T-helper 1 cell (primary cell): ENCODE results near the gene PRM1.
A peak's percentile ranks its signal among the peaks of the same experiment; 100 is the strongest.

Experiments used
- DNase-seq, 5 donors: peaks; one replicate each; pipeline ENCODE4 v3.0.0-alpha.2; 2012 to 2020
- total RNA-seq, 4 donors: gene quantifications; one replicate each; lab custom pipeline; 2026; lab: John Stamatoyannopoulos, UW

The PRM1 gene, protein sequence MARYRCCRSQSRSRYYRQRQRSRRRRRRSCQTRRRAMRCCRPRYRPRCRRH
- 0 reads per million in 4 donors for total RNA-seq

DNA sequence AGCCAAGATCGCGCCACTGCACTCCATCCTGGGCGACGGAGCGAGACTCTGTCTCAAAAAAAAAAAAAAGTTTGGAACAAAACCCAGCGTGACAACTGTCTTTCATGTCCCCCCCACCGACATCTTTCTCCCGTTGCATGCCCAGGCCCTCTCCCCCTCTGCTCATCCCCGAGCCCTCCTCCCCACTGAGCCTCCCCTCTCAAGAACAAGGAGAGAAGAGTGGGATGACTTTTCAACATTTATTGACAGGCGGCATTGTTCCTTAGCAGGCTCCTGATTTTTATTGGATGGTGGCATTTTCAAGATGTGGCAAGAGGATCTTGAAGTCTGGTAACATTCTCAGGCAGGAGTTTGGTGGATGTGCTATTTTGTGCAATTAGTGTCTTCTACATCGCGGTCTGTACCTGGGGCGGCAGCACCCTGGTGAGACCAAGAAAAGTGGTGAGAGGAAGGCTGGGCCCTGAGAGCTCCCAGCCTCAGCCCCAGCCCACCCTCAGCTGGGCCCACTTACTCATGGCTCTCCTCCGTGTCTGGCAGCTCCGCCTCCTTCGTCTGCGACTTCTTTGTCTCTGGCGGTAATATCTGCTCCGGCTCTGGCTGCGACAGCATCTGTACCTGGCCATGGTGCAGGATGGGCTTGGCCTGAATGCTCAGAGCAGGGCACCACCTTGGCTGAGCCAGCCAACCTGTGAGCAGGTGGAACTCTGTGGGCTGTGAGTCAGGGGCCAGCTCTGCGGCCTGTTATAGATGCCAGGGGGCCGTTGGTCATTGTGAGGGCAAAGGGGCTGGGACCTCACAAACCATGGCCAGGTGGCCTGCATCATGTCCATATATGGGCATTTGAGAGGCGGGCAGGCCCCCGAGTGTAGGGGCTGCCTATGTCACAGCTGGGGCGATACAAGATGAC lies at the start of gene PRM1:
PRM1 (minus strand) TSS at position 715 of the 907 bp plus-strand sequence; CDS start at position 623, 92 bp downstream.
- DNase-seq = no peak

DNA sequence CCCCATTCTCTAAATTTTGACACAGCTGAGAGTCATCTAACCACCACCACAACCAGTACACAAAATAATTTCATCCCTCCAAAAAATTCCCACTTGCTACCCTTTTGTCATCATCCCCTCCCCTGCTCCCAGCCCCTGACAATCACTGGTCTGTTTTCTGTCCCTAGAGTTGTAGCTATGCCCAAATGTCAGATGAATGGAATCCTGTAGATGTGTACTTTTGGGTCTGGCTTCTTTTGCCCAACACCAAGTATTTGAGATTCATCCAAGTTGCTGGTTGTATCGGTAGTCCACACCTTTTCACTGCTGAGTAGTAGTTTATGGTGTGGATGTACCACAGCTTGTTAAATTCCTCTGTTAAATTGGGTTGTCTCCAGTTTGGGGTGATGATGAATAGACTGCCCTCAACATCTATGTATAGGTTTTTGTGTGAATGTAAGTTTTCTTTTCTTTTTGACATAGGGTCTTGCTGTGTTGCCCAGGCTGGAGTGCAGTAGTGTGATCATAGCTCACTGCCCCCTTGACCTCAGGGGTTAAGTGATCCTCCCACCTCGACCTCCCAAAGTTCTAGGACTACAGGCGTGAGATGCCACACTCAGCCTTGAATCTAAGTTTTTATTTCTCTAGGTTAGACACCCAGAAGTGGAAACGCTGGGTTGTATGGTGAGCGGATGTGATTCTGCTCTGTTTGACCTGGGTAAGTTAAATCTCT lies 49.6 kb upstream of the PRM1 start:
- DNase-seq = no peak

DNA sequence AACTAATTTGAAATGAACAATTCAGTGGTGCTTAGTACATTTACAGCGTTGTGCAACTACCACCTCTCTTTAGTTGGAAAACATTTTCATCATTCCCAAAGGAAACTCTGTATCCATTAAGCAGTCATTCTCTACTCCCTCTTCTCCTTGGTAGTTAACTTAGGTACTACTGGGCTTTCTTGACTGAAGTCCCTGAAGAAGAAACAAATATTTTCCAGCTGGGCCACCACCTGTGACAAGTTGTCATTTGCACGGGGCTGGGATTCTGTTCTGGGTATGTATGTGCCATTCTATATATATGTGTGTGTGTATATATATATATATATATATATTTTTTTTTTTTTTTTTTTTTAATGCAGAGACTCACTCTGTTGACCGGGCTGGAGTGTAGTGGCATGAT lies 48.8 kb upstream of the PRM1 start:
- DNase-seq = no peak

DNA sequence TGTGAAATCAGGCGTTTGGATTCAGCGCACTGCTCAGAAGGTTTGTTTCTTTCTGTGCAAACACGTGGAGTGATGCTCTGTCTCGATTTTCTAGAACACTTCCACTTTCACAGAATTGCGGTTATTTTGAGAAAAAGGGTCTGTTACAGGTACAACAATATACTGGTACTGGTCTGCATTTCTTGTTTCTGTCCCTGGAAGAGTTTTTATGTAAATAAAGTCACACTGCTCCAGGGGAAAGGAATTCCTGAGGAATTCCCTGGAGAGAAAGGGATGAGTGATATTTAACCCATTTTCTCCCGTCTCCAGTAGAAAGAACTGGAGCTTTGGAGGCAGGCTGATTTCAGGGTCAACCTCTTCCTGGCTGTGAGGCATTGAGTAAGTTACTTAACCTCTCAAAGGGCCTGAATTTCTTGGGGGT lies 48.0 kb upstream of the PRM1 start:
- peak in 1 of 5 donors; percentile 48 for DNase-seq

DNA sequence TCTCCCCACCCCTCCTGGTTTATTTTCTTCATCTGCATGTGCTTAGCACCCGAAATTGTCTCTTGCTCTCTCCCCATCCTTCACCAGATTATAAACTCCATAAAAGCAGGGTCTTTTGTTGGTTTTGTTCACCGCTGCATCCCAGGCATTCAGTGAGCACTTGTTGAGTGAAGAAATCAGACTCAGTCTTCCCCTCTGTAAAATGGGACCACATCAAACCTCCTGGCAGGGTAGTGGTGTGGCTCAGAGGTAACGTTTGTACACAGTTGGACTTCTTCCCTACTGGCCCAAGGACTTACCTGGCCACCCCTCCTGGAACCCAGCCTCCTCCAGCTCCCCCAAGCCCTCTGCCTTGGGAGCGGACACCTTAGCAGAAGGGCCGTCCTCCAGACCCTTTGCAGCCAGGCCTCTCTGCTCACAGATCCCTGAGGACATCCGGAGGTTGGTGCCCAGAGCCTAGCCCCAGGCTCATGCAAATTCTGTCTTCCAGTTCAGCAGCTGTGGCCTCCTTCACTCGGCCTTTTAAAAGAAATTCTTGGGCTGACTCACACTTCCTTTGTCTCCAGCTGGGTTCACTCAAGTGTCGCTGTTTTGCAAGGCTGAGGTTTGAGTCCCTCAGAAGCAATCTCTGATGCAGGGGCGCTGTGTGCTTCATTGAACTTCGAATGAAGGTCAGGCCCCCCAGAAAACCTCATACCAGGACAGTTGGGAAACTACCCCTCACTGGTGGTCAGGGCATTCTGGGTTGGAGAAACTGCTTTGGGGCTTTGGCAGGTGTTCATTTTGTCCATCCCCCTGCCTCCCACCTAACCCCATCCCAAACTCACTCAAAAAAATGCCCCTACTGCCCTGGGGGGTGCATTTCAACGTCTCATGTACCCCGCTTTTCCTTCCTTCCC lies 47.3 kb upstream of the PRM1 start:
- peak in 3 of 5 donors; percentile 9 to 84 (median 18) for DNase-seq

DNA sequence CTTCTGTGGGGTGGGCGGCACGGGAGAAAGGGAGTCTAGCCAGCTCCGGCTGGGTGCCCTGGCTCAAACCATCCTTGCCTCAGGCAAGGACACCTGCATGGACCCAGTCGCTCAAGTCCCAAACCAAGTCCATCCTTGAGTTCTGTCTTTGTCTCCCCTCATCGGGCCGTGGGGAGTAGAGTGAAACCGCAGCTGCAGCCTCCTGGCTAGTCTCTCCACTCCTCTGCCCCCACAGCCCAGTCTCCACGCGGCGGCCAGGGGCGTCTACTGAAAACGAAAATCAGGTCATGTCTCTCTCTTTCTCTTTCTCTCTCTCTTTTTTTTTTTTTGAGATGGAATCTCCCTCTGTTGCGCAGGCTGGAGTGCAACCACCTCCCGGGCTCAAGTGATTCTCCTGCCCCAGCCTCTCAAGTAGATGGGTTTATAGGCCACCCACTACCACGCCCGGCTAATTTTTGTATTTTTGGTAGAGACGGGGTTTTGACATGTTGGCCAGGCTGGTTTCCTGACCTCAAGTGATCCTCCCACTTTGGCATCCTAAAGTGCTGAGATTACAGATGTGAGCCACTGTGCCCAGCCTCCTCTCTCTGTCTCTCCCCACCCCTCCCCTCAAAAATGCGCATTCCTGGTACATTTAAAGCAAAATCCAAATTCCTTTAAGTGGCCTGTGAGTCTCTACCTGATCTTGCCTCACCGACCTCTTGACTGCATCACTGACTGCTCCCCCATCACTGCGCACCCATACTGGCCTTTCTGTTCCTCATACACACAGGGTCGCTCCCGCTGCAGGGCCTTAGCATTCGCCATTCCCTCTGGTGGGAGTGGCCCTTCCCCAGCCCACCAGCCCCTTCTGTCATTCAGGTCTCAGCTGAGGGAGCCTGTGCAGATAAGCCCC lies 46.4 kb upstream of the PRM1 start:
- no peak for DNase-seq

DNA sequence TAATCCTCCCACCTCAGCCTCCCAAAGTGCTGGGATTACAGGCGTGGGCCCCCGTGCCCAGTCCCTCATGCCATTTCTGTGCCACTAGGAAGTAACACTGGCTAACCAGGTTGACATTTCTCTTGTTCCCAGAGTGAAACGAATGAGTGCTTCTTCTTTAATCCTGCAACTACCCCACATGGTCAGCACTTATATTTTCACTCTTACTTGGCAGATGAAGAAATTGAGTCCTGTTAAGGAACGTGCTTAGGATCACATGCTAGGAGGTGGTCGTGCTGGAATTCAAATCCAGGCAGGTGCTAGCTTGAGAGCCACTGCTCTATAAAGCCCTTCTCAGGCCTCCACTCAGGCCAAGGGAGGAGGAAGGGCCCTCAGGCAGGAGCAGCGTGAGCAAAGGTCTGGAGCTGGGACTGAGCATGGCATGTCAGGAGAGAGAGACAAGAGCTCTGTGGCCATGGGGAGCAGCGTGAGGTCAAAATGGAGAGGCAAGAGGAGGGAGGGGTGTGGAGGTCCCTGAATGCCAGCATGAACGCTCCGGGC lies 45.7 kb upstream of the PRM1 start:
- DNase-seq = no peak

DNA sequence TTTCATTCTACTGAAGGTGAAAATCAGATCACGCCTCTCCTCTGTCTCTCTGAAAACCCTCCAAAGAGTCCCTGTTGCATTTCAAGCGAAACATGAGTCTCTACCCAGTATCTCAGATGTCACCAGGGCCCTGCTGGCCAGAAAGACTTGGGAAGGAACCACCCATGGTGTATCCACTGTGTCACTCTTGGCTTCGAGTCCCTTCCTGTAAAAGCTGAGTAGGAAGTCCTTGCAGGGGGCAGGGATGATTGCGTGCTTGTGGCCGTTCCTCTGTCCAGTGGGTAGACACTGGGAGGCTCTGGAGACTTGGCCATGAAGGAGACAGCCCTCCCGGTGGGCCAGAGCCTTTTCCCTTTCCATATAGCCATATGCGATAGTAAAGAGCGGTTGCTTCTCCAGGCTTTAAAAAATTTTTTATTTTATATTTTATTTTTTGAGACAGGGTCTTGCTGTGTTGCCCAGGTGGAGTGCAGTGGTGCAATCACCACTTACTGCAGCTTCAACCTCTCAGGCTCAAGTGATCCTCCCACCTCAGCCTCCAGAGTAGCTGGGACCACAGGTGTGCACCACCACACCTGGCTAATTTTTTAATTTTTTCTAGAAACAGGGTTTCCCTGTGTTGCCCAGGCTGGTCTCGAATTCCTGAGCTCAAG lies 45.1 kb upstream of the PRM1 start:
- no peak for DNase-seq

DNA sequence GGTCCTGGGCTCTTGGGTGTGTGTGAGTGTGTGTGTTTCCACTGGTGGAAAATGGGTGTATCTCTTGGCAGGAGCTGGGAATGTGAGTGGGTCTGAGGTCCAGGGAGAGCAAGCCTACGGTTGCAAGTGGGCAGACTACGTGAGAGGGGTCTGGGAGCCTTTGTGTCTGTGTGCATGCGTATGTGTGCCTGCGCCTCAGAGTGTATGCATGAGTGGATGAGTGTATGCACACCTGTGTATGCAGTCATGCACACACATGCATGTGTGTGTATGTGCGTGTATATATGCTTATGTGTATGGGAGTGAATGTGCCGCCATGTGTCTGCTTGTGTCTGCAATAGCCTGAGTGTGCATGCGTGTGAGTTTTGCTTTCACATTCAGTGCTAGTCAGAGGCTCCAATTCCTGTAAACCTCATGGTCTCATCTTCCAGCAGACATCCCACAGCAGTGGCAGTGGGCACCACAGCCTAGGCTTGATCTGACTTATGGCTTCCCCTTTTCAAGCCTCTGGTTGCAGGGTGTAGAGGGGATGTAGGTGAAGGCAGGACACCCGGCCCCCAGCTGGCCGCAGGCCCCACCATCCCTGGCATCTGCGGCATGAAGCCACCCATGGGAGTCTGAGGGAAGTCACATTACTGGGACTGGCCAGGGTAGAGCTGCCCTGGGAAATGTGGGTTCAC lies 44.4 kb upstream of the PRM1 start:
- peak in 1 of 5 donors; percentile 75 for DNase-seq

DNA sequence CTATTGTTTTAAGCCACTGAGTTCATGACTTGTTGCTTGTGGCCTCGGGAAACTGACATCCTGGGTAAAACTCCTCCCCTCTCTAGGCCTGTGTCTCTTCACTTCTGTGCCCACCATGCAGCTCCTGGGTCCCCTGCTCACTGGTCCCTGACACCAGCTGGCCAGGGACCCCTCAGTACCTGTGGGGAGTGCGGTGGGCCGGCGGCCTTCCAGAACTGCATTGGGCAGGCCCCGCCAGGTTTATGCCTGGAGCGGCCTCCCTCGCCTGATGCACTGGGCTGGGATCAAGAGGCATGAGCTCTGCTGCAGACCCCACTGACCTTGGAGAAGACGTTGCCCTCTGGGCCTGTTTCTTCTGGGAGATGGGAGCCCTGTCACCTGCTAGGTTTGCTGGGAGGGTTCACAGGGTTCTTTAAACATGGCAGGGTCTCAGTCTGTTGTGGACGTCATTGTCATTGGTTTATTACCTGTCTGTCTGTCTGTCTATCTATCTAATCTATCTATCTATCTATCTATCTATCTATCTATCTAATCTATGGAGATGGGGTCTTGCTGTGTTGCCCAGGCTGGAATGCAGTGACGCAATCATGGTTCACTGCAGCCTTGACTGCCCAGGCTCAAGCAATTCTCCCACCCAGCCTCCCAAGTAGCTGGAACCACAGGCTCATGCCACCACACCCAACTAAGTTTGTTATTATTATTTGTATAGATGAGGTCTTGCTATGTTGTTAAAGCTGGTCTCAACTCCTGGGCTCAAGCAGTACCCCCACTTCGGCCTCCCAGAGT lies 42.6 kb upstream of the PRM1 start:
- DNase-seq = no peak

DNA sequence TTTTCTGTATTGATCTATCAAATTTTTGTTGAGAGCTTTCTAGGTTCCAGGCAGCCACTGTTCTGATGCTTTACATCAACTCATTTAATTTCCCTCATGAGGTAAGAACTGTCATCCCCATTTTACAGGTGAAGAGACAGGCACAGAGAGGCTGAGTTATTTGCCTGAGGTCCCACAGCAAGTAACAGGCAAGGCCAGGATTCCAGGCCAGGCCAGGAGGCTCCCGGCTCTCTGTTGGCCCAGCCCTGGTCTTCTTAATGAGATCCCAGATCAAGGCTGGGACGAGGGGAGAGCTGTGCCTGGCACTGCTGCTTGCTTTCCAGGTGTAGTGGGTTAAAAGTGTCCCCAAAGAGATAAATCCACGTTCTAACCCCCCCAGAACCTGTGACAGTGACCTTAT lies 41.7 kb upstream of the PRM1 start:
- no peak for DNase-seq

DNA sequence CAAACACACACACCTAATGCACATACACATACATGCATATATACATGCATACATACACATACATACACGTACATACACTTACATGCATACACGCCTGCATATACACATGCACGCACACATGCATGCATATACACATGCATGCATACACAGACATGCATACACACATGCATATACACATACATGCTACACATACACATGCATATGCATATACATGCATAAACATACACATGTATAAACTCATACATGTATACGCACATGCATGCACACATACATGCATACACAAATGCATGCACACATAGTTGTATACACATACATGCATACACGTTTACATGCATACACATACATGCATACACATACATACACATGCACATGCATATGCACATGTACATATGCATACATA lies 40.5 kb upstream of the PRM1 start:
- DNase-seq = no peak

DNA sequence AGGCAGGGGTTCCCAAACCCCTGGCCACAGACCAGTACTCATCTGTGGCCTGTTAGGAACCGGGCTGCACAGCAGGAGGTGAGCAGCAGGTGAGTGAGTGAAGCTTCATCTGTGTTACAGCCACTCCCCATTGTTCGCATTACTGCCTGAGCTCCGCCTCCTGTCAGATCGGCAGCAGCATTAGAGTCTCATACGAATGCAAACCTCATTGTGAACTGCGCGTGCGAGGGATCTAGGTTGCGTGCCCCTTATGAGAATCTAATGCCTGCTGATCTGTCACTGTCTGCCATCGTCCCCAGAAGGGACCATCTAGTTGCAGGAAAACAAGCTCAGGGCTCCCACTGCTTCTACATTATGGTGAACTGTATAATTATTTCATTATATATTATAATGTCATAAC lies 39.0 kb upstream of the PRM1 start:
- no peak for DNase-seq

DNA sequence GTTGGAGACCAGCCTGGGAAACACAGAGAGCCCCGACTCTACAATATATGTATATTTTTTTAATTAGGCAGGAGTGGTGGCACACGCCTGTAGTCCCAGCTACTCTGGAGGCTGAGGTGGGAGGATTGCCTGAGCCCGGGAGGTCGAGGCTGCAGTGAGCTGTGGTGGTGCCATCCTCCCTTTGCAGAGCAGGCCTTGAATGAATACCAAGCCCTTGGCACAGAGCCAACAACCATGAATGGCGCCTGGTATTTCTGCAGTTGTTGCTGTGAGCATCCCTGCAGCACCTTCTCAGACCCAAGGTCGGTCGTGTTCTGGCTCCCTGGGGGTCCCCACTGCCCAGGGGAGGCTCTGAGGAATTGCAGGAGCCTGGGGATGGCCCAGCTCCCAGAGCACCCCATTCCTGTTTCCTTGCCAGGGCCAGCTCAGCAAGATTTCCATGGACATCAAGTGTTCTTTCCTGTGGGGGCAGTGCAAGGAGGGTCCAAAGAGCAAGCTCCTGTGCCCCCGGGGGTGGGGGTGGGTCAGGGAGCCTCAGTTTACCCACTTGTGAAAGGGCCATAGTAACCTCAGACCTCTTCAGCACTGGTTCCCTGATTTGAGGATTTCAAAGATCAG lies 38.5 kb upstream of the PRM1 start:
- no peak for DNase-seq

DNA sequence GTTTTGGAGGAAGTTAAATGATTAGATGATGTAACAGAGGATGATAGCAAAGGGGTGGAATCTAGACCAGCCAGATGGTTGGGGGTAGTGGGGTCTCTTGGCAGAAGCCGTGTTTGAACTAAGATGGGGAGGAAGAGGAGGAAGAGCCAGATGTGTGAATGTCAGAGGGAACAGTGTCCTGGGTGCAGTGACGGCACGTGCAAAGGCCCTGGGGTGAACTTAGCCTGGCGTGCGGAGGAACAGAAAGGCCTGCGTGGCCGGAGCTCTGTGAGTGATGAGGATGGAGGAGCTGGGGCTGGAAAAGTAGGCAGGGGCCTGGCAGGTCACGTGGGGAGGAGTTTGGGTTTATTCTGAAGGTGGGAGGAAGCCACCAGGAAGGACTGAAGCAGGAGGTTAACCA lies 37.7 kb upstream of the PRM1 start:
- no peak for DNase-seq

DNA sequence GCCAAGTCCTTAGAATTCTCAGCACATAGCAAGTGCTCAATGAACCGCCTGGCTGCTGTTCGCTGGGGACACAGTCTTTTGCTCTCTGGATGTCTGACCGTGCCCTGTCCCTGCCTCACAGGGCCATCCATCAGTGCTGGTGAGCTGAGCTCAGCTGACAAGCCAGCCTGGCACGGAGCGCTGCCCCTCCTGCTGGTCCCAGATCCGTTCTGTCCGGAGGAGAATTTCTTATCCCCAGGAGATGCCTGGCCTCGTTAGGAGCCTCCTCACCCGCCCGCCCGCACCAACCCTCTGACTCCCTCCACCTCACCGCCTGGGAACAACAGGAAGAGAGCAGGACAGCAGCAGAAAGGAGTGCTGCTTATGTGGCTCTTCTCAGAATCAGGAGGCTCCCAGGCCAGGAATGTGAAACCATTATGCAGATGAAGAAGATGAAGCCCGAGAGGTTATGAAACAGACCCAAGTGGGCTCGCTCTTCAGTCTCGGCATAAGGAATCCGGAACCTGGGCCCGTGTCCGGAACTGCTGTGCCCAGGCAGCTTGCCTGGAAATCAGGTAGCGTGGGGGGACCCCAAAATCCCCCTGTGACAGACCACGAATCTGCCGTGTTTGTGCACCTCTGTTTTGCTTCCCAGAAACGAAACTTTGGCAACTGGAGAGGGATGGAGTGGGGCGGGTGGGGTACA lies 35.3 kb upstream of the PRM1 start:
- no peak for DNase-seq

DNA sequence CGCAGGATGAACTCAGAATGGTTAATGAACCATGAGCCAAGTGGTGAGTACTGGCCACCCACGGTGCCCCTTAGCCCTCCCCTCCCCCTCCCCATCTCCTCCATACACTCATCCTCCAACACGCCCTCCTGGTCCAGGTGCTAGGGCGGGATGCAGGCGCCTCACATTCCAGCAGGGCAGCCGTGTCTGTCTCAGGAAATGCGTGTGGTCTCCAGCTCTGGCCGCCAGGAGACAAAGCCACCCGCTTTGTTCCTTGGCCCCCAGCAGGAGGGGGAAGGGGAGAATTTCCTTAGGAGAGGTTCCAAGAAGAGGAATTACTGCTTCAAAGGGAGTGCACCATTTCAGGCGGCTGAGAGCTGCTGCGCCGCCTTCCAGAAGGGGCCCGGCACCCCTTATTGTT lies 34.4 kb upstream of the PRM1 start:
- DNase-seq = no peak

DNA sequence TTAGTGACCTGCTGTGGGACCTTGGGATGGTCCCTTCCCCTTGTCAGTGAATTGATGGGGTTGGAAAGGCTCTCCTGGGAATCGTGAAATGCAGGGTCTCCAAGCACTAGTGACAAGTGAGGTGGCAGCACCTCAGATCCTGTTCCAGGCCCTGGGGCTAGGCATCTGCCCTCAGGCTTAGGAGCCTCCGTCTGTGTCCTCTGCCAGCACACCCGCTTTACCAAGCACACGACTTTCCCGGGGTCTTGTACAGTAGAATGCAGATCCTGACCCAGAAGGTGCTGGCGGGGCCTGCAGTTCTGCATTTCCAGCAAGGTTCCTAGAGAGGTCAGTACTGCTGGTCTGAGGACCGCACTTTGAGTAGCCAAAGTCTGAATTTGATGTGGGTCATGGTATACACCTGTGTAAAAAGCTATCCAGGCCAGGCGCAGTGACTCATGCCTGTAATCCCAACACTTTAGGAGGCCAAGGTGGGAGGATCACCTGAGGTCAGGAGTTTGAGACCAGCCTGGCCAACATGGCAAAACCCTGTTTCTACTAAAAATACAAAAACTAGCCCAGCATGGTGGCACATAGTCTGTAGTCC lies 33.3 kb upstream of the PRM1 start:
- DNase-seq = no peak
